Ovary (tissue), 9 donors: ENCODE data around the gene ITGAL. TPM values are rescaled to one million over a fixed set of nuclear protein-coding genes. Genes with fewer than 3 reads are reported as not detected.

Experiments
- DNase-seq, 5 donors: peaks; one replicate each; pipeline ENCODE4 v3.0.0-alpha.2; 2019 to 2020
- H3K27ac ChIP-seq, 2 donors: fragments of 200-600 bp; one replicate each; pipeline versions ENCODE4 v1.5.1 to v1.8.0; 2019 to 2022
- H3K27me3 ChIP-seq: fragments of 200-600 bp; one replicate; pipeline ENCODE4 v1.8.0; 2022
- H3K36me3 ChIP-seq: fragments of 200-600 bp; sonication (generic); one replicate; pipeline ENCODE4 v1.5.1; 2019
- H3K4me1 ChIP-seq: one replicate; pipeline ENCODE4 v1.8.1; 2013; ENCODE audit warnings: mild to moderate bottlenecking, moderate library complexity; ENCODE audit not compliant: insufficient read depth
- H3K4me3 ChIP-seq: fragments of 200-600 bp; sonication (generic); one replicate; pipeline ENCODE4 v1.5.1; 2017
- H3K9me3 ChIP-seq, 2 donors: fragments of 200-600 bp in 1 of 2; sonication (generic) in 1 of 2; one replicate each; pipeline versions ENCODE4 v1.5.1 to v1.8.1; 2013 to 2019; ENCODE audit warnings: mild to moderate bottlenecking in 1 of 2, moderate library complexity in 1 of 2
- EP300 ChIP-seq: sonication (generic); formaldehyde crosslinking; IDR thresholded peaks from one replicate; pipeline ENCODE4 v1.6.1; 2017; ENCODE audit warnings: antibody characterized with exemption
- POLR2A ChIP-seq: fragments of 450-650 bp; IDR thresholded peaks from one replicate; pipeline ENCODE4 v1.6.1; 2017; ENCODE audit warnings: antibody characterized with exemption, mild to moderate bottlenecking, moderate library complexity
- WGBS, 3 donors: extraction: QIAGEN DNeasy Blood & Tissue Kit in 1 of 3; methylation state at CpG; one replicate each; pipeline versions ENCODE4 v1.1.5 to v1.1.7; 2013 to 2017; 5-methylcytosine and 5-hydroxymethylcytosine counted together
- intact Hi-C, 4 donors: fragments of 100-400 bp; cut with DNase I; formaldehyde crosslinking; loops; one replicate each; pipeline versions ENCODE4 v1.11.0 to v1.15.1; 2022 to 2023
- polyA plus RNA-seq, 2 donors: library from polyadenylated mRNA; stranded (reverse); fragments of 200-250 nt in 1 of 2; fragments of 350-450 nt in 1 of 2; fragmentation: Illumina TruSeq in 1 of 2; extraction: RNeasy Lipid Tissue Mini Kit (QIAGEN cat#74804) in 1 of 2; gene quantifications; one replicate each; pipeline ENCODE4 v1.2.3, GENCODE V29; 2013 to 2014
- total RNA-seq, 7 donors: library from RNA; depleted of rRNA in 2 of 7; stranded (reverse); fragments of >200 nt in 2 of 7; fragmentation: NEBNext Ultra II Directional in 3 of 7; extraction: Animal tissue kit (Norgen Biotek cat#: 25700) in 3 of 7; gene quantifications; one replicate each; pipeline versions ENCODE4 v1.1.0 to v1.2.4, GENCODE V29; 2016 to 2023
- TF ChIP-seq, protein P1 (sequence below), 3 donors: fragments of 450-650 bp in 2 of 3; fragments of 200-600 bp in 1 of 3; IDR thresholded peaks; one replicate each; pipeline versions ENCODE4 v1.5.1 to v1.8.0; 2016 to 2022; ENCODE audit warnings: antibody characterized with exemption in 3 of 3, mild to moderate bottlenecking in 1 of 3
- donor health status: DM: no; HTN: no; CAD: no; lungs with moderate emphysema.
- donor health status: DM: no; HTN: no; CAD: no.
- donor health status: Bipolar disorder and iron deficiency.
- donor health status: DM: yes; HTN: yes; CAD: no.
- donor health status: DM: no; HTN: no; CAD: no.
- donor health status: DM: yes; HTN: yes; CAD: no.

Gene ITGAL
- total and polyA plus RNA-seq, 9 donors, result 0.90 to 13.1 (median 2.0) TPM

GRCh38 chr16:30566531-30566930, 94.0 kb downstream of the ITGAL start:
- H3K4me3 ChIP-seq, result no peak overlapping the region
- DNase-seq, result no peak
- H3K27ac ChIP-seq, result no peak overlapping the region
- intact Hi-C loops, result no loop called here
- peaks cover 5% of the 10 kb centered on the region for H3K4me1 ChIP-seq
- H3K27me3 ChIP-seq, result no peaks in the 10 kb centered on the region
- no peak for TF ChIP-seq POLR2A
- no peak for TF ChIP-seq EP300
- TF ChIP-seq, protein P1, sequence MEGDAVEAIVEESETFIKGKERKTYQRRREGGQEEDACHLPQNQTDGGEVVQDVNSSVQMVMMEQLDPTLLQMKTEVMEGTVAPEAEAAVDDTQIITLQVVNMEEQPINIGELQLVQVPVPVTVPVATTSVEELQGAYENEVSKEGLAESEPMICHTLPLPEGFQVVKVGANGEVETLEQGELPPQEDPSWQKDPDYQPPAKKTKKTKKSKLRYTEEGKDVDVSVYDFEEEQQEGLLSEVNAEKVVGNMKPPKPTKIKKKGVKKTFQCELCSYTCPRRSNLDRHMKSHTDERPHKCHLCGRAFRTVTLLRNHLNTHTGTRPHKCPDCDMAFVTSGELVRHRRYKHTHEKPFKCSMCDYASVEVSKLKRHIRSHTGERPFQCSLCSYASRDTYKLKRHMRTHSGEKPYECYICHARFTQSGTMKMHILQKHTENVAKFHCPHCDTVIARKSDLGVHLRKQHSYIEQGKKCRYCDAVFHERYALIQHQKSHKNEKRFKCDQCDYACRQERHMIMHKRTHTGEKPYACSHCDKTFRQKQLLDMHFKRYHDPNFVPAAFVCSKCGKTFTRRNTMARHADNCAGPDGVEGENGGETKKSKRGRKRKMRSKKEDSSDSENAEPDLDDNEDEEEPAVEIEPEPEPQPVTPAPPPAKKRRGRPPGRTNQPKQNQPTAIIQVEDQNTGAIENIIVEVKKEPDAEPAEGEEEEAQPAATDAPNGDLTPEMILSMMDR (IDR thresholded peaks at IDR 0.05), result no peak
- WGBS, 3 donors, result 65 to 71% (median 68%) methylated on average over 4 of the region's 4 CpGs
- no peaks in the 10 kb centered on the region for H3K36me3 ChIP-seq
- no peaks in the 10 kb centered on the region for H3K9me3 ChIP-seq

DNA sequence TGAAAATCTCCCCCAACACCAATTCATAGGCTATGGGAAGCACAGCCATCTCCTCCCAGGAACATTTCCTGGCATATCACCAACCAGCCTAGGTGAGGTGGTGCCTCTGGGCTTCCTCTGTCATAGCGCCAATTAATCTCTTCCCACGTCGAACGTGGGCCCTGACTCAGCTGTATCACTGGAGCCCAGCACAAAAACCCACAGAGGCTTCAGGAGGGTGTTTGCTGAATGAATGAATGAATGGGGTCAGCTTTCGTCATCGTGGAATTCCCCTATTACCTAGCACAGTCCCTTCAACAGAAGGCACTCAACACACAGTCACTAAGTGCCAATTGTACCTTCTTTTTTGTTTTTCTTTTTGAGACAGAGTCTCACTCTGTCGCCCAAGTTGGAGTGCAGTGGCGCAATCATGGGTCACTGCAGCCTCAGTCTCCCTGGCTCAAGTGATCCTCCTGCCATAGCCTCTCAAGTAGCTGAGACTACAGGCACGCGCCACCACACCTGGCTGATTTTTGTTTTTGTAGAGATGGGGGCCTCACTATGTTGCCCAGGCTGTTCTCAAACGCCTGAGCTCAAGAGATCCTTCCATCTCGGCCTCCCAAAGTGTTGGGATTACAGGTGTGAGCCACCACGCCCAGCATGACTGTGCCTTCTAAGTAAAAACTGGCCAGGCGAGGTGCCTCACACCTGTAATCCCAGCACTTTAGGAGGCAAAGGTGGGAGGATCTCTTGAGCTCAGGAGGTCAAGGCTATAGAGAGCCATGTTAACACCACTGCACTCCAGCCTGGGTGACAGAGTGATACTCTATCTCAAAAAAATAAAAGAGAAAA, 94.8 kb downstream of the ITGAL start:
- Histone ChIP-seq H3K4me1 (peaks cover 8% of the 10 kb centered on the region), H3K27ac (no peak overlapping the region), H3K9me3 (no peaks in the 10 kb centered on the region), H3K27me3 (no peaks in the 10 kb centered on the region), H3K4me3 (no peak overlapping the region), H3K36me3 (no peaks in the 10 kb centered on the region)
- DNase-seq, result no peak
- intact Hi-C loops, result no loop called here
- WGBS, 3 donors, result 82 to 89% (median 85%) methylated on average over 14 of the region's 14 CpGs
- TF ChIP-seq, protein P1 (IDR thresholded peaks at IDR 0.05), result no peak
- TF ChIP-seq POLR2A (no peak), EP300 (no peak)

DNA sequence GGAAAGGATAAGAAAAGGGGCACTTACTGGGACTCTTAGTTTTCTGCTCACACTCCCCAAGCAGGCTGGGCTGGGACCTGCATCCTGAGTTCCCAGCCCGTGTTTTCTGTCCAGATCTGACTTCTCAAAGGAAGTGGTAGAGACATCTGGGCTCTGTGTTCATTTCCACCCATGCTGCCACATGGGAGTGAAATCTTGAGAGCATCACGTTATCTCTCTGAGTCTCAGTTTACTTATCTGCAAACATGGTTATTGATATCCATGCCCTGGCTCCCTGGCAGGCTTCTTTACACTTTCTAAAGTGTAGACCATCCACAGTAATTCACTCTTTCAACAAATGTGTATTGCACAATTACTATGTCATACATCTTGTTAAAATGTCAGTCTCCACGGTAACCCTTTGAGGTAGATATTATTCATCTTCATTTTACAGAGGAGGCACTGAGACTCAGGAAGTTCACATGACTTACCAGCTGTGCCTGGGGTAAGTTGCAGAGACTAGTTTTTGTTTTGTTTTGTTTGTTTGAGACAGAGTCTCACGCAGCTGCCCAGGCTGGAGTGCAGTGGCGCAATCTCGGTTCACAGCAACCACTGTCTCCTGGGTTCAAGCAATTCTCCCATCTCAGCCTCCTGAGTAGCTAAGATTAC, 95.6 kb downstream of the ITGAL start:
- Histone ChIP-seq H3K4me3 (no peak overlapping the region), H3K4me1 (peaks cover 10% of the 10 kb centered on the region), H3K36me3 (no peaks in the 10 kb centered on the region), H3K27ac (no peak overlapping the region), H3K9me3 (no peaks in the 10 kb centered on the region), H3K27me3 (no peaks in the 10 kb centered on the region)
- no peak for TF ChIP-seq EP300
- TF ChIP-seq POLR2A, result no peak
- TF ChIP-seq, protein P1 (IDR thresholded peaks at IDR 0.05), result no peak
- 58 to 66% (median 64%) methylated on average over 6 of the region's 6 CpGs for WGBS, 3 donors
- no peak for DNase-seq
- intact Hi-C loops, result no loop called here

- no peak for DNase-seq
- intact Hi-C loops, result no loop called here
- Histone ChIP-seq H3K36me3 (no peaks in the 10 kb centered on the region), H3K4me3 (no peak overlapping the region), H3K27ac (no peak overlapping the region), H3K9me3 (no peaks in the 10 kb centered on the region), H3K4me1 (peaks cover 10% of the 10 kb centered on the region), H3K27me3 (no peaks in the 10 kb centered on the region)
- TF ChIP-seq EP300 (no peak), POLR2A (no peak)
- TF ChIP-seq, protein P1 (IDR thresholded peaks at IDR 0.05), result no peak
- 91 to 92% (median 91%) methylated on average over 3 of the region's 3 CpGs for WGBS, 3 donors
Measured at GRCh38 chr16:30569281-30569680, 96.7 kb downstream of the ITGAL start.
